ENCODE results near the gene RNF144A. TPM values are rescaled to one million over a fixed set of nuclear protein-coding genes. Genes with fewer than 3 reads are reported as not detected.

Gene RNF144A
- total and polyA plus RNA-seq, 2 of the 13 experiments (the other 11 are each of a cell fraction or from before 2014, with no cell fraction given) = 13.9 to 16.5 TPM

DNA sequence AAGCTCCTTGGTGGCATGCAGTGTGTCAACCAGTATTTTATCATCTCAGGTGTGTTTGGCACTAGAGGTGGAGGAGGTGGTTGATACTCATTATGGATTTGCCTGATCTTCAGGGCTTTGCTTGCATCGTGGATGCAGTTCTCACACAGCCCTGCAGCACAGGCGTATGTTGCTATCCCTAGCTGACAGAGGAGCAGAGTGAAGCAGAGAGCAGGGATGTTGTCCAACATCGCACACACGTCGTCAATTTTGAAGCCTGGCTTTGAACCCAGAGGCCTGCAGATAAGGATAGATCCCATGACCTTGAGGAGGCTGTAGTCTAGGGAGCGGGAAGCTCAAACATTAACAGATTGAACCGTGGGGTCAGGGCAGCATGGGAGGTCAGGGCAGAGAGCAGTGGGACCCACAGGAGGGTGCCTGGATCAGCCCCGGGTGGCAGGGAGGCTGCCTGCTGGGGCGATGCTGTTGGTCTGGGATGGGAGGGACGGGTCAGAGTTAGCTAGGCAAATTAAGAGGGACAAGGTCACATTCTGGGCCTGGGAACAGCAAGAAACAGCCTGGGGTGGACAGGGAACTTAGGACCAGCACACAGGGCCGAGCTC lies 4.2 kb downstream of the RNF144A start (continued):
- TF ChIP-seq, protein P1, sequence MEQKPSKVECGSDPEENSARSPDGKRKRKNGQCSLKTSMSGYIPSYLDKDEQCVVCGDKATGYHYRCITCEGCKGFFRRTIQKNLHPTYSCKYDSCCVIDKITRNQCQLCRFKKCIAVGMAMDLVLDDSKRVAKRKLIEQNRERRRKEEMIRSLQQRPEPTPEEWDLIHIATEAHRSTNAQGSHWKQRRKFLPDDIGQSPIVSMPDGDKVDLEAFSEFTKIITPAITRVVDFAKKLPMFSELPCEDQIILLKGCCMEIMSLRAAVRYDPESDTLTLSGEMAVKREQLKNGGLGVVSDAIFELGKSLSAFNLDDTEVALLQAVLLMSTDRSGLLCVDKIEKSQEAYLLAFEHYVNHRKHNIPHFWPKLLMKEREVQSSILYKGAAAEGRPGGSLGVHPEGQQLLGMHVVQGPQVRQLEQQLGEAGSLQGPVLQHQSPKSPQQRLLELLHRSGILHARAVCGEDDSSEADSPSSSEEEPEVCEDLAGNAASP (CRISPR knock-in tag; IDR thresholded peaks at IDR 0.05; ENCODE audit: borderline replicate concordance) = peak; percentile 94; the same call in 1 of the 2 replicates
- no peak for TF ChIP-seq POLR2AphosphoS5 (IDR thresholded peaks at IDR 0.05; ENCODE audit: low read depth, low read length)
- TF ChIP-seq MYNN (CRISPR knock-in tag; IDR thresholded peaks at IDR 0.05; ENCODE audit: low read depth) = no peak
- no peak for TF ChIP-seq FOXJ3 (CRISPR knock-in tag; IDR thresholded peaks at IDR 0.05; ENCODE audit: borderline replicate concordance)
- TF ChIP-seq CBX2 (IDR thresholded peaks at IDR 0.05; ENCODE audit: low read depth, low read length) = no peak
- TF ChIP-seq CBX2 (CRISPR knock-in tag; IDR thresholded peaks at IDR 0.05; ENCODE audit: low read depth) = 0 out of 2 replicates have a peak, but pooled peaks have one; percentile 55
- no peak for TF ChIP-seq MED8 (CRISPR knock-in tag; IDR thresholded peaks at IDR 0.05; ENCODE audit: insufficient replicate concordance)
- no peak for TF ChIP-seq NONO (IDR thresholded peaks at IDR 0.05)
- TF ChIP-seq NONO (CRISPR knock-in tag; conservative IDR thresholded peaks at IDR 0.05) = peak; percentile 98
- 0 out of 2 replicates have a peak, but pooled peaks have one; percentile 11 for TF ChIP-seq ZNF296 (CRISPR knock-in tag; conservative IDR thresholded peaks at IDR 0.05)
- TF ChIP-seq CHCHD3 (CRISPR knock-in tag; IDR thresholded peaks at IDR 0.05) = no peak
- 0 out of 2 replicates have a peak, but pooled peaks have one; percentile 27 for TF ChIP-seq ZFP90 (CRISPR knock-in tag; IDR thresholded peaks at IDR 0.05; ENCODE audit: borderline replicate concordance)
- TF ChIP-seq ZNF660 (CRISPR knock-in tag; IDR thresholded peaks at IDR 0.05; ENCODE audit: borderline replicate concordance, low read depth) = no peak
- TF ChIP-seq, protein P2, sequence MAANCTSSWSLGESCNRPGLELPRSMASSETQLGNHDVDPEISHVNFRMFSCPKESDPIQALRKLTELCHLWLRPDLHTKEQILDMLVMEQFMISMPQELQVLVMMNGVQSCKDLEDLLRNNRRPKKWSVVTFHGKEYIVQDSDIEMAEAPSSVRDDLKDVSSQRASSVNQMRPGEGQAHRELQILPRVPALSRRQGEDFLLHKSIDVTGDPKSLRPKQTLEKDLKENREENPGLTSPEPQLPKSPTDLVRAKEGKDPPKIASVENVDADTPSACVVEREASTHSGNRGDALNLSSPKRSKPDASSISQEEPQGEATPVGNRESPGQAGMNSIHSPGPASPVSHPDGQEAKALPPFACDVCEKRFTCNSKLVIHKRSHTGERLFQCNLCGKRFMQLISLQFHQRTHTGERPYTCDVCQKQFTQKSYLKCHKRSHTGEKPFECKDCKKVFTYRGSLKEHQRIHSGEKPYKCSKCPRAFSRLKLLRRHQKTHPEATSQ (CRISPR knock-in tag; IDR thresholded peaks at IDR 0.05; ENCODE audit: borderline replicate concordance) = peak; percentile 72; the same call in 1 of the 2 replicates
- TF ChIP-seq KLF16 (CRISPR knock-in tag; IDR thresholded peaks at IDR 0.05) = peak in 1 of 2 experiments; percentile 64; a peak in 1 of 4 replicates
- peak; percentile 89; the same call in 1 of the 2 replicates for TF ChIP-seq ZKSCAN8 (CRISPR knock-in tag; IDR thresholded peaks at IDR 0.05; ENCODE audit: borderline replicate concordance)
- peak; percentile 78; the same call in 1 of the 2 replicates for TF ChIP-seq REL (CRISPR knock-in tag; conservative IDR thresholded peaks at IDR 0.05)
- TF ChIP-seq ZNF709 (CRISPR knock-in tag; IDR thresholded peaks at IDR 0.05) = no peak
- TF ChIP-seq CREB1 (IDR thresholded peaks at IDR 0.05) = no peak
- TF ChIP-seq CREB1 (CRISPR knock-in tag; IDR thresholded peaks at IDR 0.05) = peak; percentile 80
- TF ChIP-seq ZNF17 (CRISPR knock-in tag; IDR thresholded peaks at IDR 0.05) = no peak
- no peak; the same call in 1 of the 2 replicates for TF ChIP-seq DR1 (CRISPR knock-in tag; IDR thresholded peaks at IDR 0.05)
- no peak for TF ChIP-seq ZNF101 (CRISPR knock-in tag; IDR thresholded peaks at IDR 0.05; ENCODE audit: borderline replicate concordance, low read depth)
- no peak for TF ChIP-seq ZNF382 (CRISPR knock-in tag; IDR thresholded peaks at IDR 0.05; ENCODE audit: borderline replicate concordance)
- no peak for TF ChIP-seq ZNF577 (CRISPR knock-in tag; IDR thresholded peaks at IDR 0.05; ENCODE audit: borderline replicate concordance, low read depth)
- no peak for TF ChIP-seq MAF1 (CRISPR knock-in tag; IDR thresholded peaks at IDR 0.05; ENCODE audit: borderline replicate concordance)
- no peak; the same call in 1 of the 2 replicates for TF ChIP-seq HOXA9 (CRISPR knock-in tag; IDR thresholded peaks at IDR 0.05; ENCODE audit: borderline replicate concordance)
- 0 out of 2 replicates have a peak, but pooled peaks have one; percentile 55 for TF ChIP-seq ZNF274 (CRISPR knock-in tag; IDR thresholded peaks at IDR 0.05)

Data from HepG2 (cell line).